Measurements from ENCODE around the gene GUCY1A2. TPM values are rescaled to one million over a fixed set of nuclear protein-coding genes. Genes with fewer than 3 reads are reported as not detected.
"Not testable (repeated sequence)": the region's sequence is repeated elsewhere in the genome, so short reads cannot be mapped to it uniquely, and the experiment has no call there.

The GUCY1A2 gene
- total and polyA plus RNA-seq, 9 donors, result 3.1 to 14.3 (median 6.9) TPM

GRCh38 chr11:106904826-106905225 is 113.5 kb downstream of the GUCY1A2 start:
- no peaks in the 10 kb centered on the region for H3K9me3 ChIP-seq (replicated peaks; ENCODE audit: control insufficient read depth, low read depth, low read length)
- H3K4me3 ChIP-seq (ENCODE audit: low read length), result no peak overlapping the region
- no peaks in the 10 kb centered on the region for H3K4me1 ChIP-seq (ENCODE audit: control insufficient read depth, insufficient read depth, low read length)
- no CpG with 5 or more reads among the region's 2 CpGs for WGBS (ENCODE audit: insufficient coverage)
- no peaks in the 10 kb centered on the region for H3K27me3 ChIP-seq (ENCODE audit: control insufficient read depth, insufficient read depth, low read length)
- no peak overlapping the region for H3K27ac ChIP-seq (ENCODE audit: low read length)
- no peak for DNase-seq
- no peaks in the 10 kb centered on the region for H3K36me3 ChIP-seq (ENCODE audit: control insufficient read depth, insufficient read depth, low read length)

- H3K4me1 ChIP-seq (ENCODE audit: control insufficient read depth, insufficient read depth, low read length), result no peaks in the 10 kb centered on the region
- WGBS (ENCODE audit: insufficient coverage), result no CpG with 5 or more reads among the region's 1 CpG
These were observed 128.6 kb downstream of the GUCY1A2 start for GRCh38 chr11:106889718-106890117.

DNA sequence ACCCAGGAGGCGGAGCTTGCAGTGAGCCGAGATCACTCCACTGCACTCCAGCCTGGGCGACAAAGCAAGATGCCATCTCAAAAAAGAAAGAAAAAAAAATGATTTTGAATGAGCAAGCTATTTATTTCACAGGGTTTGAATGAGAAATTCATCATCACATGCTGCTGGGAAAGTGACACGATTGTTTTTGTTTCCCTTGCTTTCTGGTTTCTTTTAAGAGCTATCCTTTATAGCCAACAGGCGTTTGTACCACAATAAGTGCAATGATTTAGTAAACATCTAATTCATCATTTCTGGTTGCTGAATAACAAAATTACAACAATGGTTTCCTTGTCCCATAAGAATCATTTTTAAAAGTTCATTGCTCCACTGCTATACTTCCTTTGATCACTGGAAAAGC is 129.9 kb downstream of the GUCY1A2 start:
- Histone ChIP-seq H3K27ac (ENCODE audit: low read length) (no peak overlapping the region), H3K4me3 (ENCODE audit: low read length) (no peak overlapping the region), H3K4me1 (ENCODE audit: control insufficient read depth, insufficient read depth, low read length) (no peaks in the 10 kb centered on the region), H3K9me3 (replicated peaks; ENCODE audit: control insufficient read depth, low read depth, low read length) (no peaks in the 10 kb centered on the region), H3K27me3 (ENCODE audit: control insufficient read depth, insufficient read depth, low read length) (no peaks in the 10 kb centered on the region), H3K36me3 (ENCODE audit: control insufficient read depth, insufficient read depth, low read length) (no peaks in the 10 kb centered on the region)
- DNase-seq, result no peak
- 96% methylated on average over 3 of the region's 5 CpGs for WGBS (ENCODE audit: insufficient coverage)

More at GRCh38 chr11:106889718-106890117, 128.6 kb downstream of the GUCY1A2 start:
- Histone ChIP-seq H3K27ac (ENCODE audit: low read length) (no peak overlapping the region), H3K36me3 (ENCODE audit: control insufficient read depth, insufficient read depth, low read length) (no peaks in the 10 kb centered on the region), H3K4me3 (ENCODE audit: low read length) (no peak overlapping the region), H3K9me3 (replicated peaks; ENCODE audit: control insufficient read depth, low read depth, low read length) (no peaks in the 10 kb centered on the region), H3K27me3 (ENCODE audit: control insufficient read depth, insufficient read depth, low read length) (no peaks in the 10 kb centered on the region)
- DNase-seq, result no peak

- WGBS (ENCODE audit: insufficient coverage), result no CpG with 5 or more reads among the region's 5 CpGs
- H3K36me3 ChIP-seq (ENCODE audit: control insufficient read depth, insufficient read depth, low read length); H3K27ac ChIP-seq (ENCODE audit: low read length): not testable (repeated sequence)
These were observed 134.6 kb downstream of the GUCY1A2 start for GRCh38 chr11:106883693-106884092.

DNA sequence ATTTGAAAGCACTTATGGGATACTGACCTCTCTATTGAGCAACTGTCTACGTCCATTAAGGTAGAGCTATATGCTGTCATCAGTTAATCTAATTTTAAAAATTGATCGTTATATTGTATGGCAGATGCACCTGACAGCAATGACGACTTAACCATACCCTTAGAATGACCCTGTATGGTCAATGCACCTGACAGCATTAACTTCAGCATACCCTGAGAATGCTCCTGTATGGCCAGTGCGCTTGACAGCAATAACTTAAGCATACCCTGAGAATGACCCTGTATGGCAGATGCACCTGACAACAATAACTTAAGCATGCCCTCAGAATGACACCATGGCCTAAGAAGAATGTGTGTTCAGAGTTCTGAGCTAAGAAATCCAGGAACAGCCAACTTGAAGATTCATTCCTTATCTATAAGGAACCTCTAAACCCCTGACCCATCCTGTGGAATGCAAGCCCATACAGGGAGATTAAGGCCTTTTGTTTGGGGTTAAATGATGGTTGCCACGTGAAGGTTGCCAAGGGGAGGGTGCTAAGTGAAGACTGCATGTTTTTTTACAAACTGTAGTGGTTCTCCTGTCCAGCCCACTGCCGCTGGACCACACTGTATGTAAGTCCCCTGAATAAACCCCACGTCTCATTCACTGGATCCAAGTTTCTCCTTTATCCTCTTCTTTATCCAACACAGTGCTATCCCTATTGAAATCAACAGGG is 138.3 kb downstream of the GUCY1A2 start:
- Histone ChIP-seq H3K27me3 (ENCODE audit: control insufficient read depth, insufficient read depth, low read length) (no peaks in the 10 kb centered on the region), H3K4me3 (ENCODE audit: low read length) (no peak overlapping the region), H3K36me3 (ENCODE audit: control insufficient read depth, insufficient read depth, low read length) (no peaks in the 10 kb centered on the region), H3K9me3 (replicated peaks; ENCODE audit: control insufficient read depth, low read depth, low read length) (no peaks in the 10 kb centered on the region), H3K4me1 (ENCODE audit: control insufficient read depth, insufficient read depth, low read length) (no peaks in the 10 kb centered on the region), H3K27ac (ENCODE audit: low read length) (no peak overlapping the region)
- no peak for DNase-seq
- WGBS (ENCODE audit: insufficient coverage), result 68% methylated on average over 3 of the region's 7 CpGs

More at GRCh38 chr11:106883693-106884092, 134.6 kb downstream of the GUCY1A2 start:
- H3K4me1 ChIP-seq (ENCODE audit: control insufficient read depth, insufficient read depth, low read length); H3K9me3 ChIP-seq (replicated peaks; ENCODE audit: control insufficient read depth, low read depth, low read length); DNase-seq; H3K27me3 ChIP-seq (ENCODE audit: control insufficient read depth, insufficient read depth, low read length); H3K4me3 ChIP-seq (ENCODE audit: low read length): not testable (repeated sequence)

GRCh38 chr11:106879029-106879428 is 139.2 kb downstream of the GUCY1A2 start:
- WGBS (ENCODE audit: insufficient coverage), result no CpG with 5 or more reads among the region's 3 CpGs
- Histone ChIP-seq H3K27ac (ENCODE audit: low read length) (no peak overlapping the region), H3K9me3 (replicated peaks; ENCODE audit: control insufficient read depth, low read depth, low read length) (no peaks in the 10 kb centered on the region), H3K36me3 (ENCODE audit: control insufficient read depth, insufficient read depth, low read length) (no peaks in the 10 kb centered on the region), H3K27me3 (ENCODE audit: control insufficient read depth, insufficient read depth, low read length) (no peaks in the 10 kb centered on the region), H3K4me1 (ENCODE audit: control insufficient read depth, insufficient read depth, low read length) (no peaks in the 10 kb centered on the region), H3K4me3 (ENCODE audit: low read length) (no peak overlapping the region)
- no peak for DNase-seq

GRCh38 chr11:106875013-106875412 is 143.3 kb downstream of the GUCY1A2 start:
- Histone ChIP-seq H3K27me3 (ENCODE audit: control insufficient read depth, insufficient read depth, low read length) (no peaks in the 10 kb centered on the region), H3K9me3 (replicated peaks; ENCODE audit: control insufficient read depth, low read depth, low read length) (no peaks in the 10 kb centered on the region), H3K27ac (ENCODE audit: low read length) (no peak overlapping the region), H3K36me3 (ENCODE audit: control insufficient read depth, insufficient read depth, low read length) (no peaks in the 10 kb centered on the region), H3K4me3 (ENCODE audit: low read length) (no peak overlapping the region), H3K4me1 (ENCODE audit: control insufficient read depth, insufficient read depth, low read length) (no peaks in the 10 kb centered on the region)
- DNase-seq, result no peak

GRCh38 chr11:106872246-106872645 is 146.0 kb downstream of the GUCY1A2 start:
- H3K4me3 ChIP-seq (ENCODE audit: low read length), result no peak overlapping the region
- H3K4me1 ChIP-seq (ENCODE audit: control insufficient read depth, insufficient read depth, low read length), result no peaks in the 10 kb centered on the region
- DNase-seq, result no peak
- no peak overlapping the region for H3K27ac ChIP-seq (ENCODE audit: low read length)
- H3K27me3 ChIP-seq (ENCODE audit: control insufficient read depth, insufficient read depth, low read length), result no peaks in the 10 kb centered on the region
- H3K9me3 ChIP-seq (replicated peaks; ENCODE audit: control insufficient read depth, low read depth, low read length), result no peaks in the 10 kb centered on the region
- H3K36me3 ChIP-seq (ENCODE audit: control insufficient read depth, insufficient read depth, low read length), result no peaks in the 10 kb centered on the region

DNA sequence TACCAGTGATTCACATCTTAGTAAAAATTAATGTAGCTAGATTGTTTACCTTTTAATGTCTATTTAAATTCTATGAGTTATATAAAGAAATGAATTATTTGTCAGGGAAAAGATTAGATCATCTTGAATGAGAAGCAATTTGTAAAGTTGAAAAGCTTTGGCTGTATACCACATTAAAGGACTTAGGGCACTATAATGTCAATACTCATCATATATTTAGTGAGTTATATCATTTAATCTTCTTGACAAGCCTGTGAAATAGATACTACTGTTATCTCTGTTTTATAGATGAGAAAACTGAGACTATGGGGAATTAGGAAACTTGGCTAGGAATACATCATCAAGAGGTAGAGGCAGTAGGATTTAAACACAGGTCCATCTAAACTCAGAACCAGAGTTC is 160.1 kb downstream of the GUCY1A2 start:
- Histone ChIP-seq H3K36me3 (ENCODE audit: control insufficient read depth, insufficient read depth, low read length) (no peaks in the 10 kb centered on the region), H3K4me1 (ENCODE audit: control insufficient read depth, insufficient read depth, low read length) (no peaks in the 10 kb centered on the region), H3K27ac (ENCODE audit: low read length) (no peak overlapping the region), H3K9me3 (replicated peaks; ENCODE audit: control insufficient read depth, low read depth, low read length) (no peaks in the 10 kb centered on the region), H3K4me3 (ENCODE audit: low read length) (no peak overlapping the region), H3K27me3 (ENCODE audit: control insufficient read depth, insufficient read depth, low read length) (no peaks in the 10 kb centered on the region)
- DNase-seq, result no peak

DNA sequence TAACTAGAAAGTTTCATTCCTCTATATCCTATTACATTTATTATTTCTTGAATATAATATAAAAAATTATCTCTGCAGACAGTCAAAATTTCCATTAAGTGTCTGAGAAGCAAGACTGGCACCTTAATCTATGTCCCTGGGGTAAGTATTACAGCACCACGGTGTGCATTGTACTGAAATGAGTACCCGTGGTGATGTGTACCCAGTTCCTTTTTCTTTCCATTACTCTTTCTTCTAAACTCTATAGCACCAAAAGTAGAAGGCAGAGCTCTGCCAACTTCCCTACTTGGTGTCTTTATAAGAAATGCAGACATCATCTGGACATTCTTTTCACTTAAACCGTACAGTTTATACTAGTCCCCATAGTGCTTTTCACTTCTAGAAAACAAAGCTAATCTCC is 161.7 kb downstream of the GUCY1A2 start:
- no peak for DNase-seq
- no peaks in the 10 kb centered on the region for H3K36me3 ChIP-seq (ENCODE audit: control insufficient read depth, insufficient read depth, low read length)
- H3K9me3 ChIP-seq (replicated peaks; ENCODE audit: control insufficient read depth, low read depth, low read length), result no peaks in the 10 kb centered on the region
- no peaks in the 10 kb centered on the region for H3K27me3 ChIP-seq (ENCODE audit: control insufficient read depth, insufficient read depth, low read length)
- H3K4me1 ChIP-seq (ENCODE audit: control insufficient read depth, insufficient read depth, low read length), result no peaks in the 10 kb centered on the region
- H3K27ac ChIP-seq (ENCODE audit: low read length), result no peak overlapping the region
- H3K4me3 ChIP-seq (ENCODE audit: low read length), result no peak overlapping the region
- WGBS (ENCODE audit: insufficient coverage), result 80% methylated on average over 1 of the region's 3 CpGs

- H3K4me1 ChIP-seq (ENCODE audit: control insufficient read depth, insufficient read depth, low read length), result no peaks in the 10 kb centered on the region
- H3K27me3 ChIP-seq (ENCODE audit: control insufficient read depth, insufficient read depth, low read length), result no peaks in the 10 kb centered on the region
- 95% methylated on average over 7 of the region's 7 CpGs for WGBS (ENCODE audit: insufficient coverage)
- no peaks in the 10 kb centered on the region for H3K9me3 ChIP-seq (replicated peaks; ENCODE audit: control insufficient read depth, low read depth, low read length)
- no peak overlapping the region for H3K4me3 ChIP-seq (ENCODE audit: low read length)
- no peaks in the 10 kb centered on the region for H3K36me3 ChIP-seq (ENCODE audit: control insufficient read depth, insufficient read depth, low read length)
- H3K27ac ChIP-seq (ENCODE audit: low read length), result no peak overlapping the region
- no peak for DNase-seq
These were observed 163.8 kb downstream of the GUCY1A2 start for GRCh38 chr11:106854429-106854828.
